GM13977 (cell line): ENCODE data around the gene REEP3.

Experiments used
- DNase-seq: peaks from one replicate; pipeline ENCODE4 v3.0.0; 2012; ENCODE audit warnings: low spot score
- CTCF ChIP-seq: IDR thresholded peaks from 2 replicates; pipeline ENCODE4 v1.5.1; 2012; ENCODE audit warnings: mild to moderate bottlenecking, control low read depth; ENCODE audit not compliant: insufficient read depth; ENCODE audit errors: extremely low read depth, missing control alignments
- in situ Hi-C: fragments of 300-500 bp; cut with MboI; formaldehyde crosslinking; loops from one replicate; pipeline ENCODE4 v1.12.0; 2022; ENCODE audit warnings: low sequenced_read_pairs, low pct_unique_long_range_greater_than_20kb, mixed read lengths, inconsistent platforms; ENCODE audit not compliant: unreplicated experiment

Gene REEP3

GRCh38 chr10:63520500-63521415 lies at the start of gene REEP3:
Gene REEP3 (plus strand): TSS chr10:63521401. CDS start chr10:63521546, 145 bp downstream.
- in situ Hi-C loops = no loop called here
- no peak for TF ChIP-seq CTCF
- peak; percentile 88 for DNase-seq

- TF ChIP-seq CTCF = no peak
- in situ Hi-C loops = no loop called here
- DNase-seq = no peak
These were observed 46.7 kb upstream of the REEP3 start for GRCh38 chr10:63474488-63474887.

- in situ Hi-C loops = no loop called here
- no peak for TF ChIP-seq CTCF
- no peak for DNase-seq
These were observed 43.3 kb upstream of the REEP3 start for GRCh38 chr10:63477927-63478326.

- TF ChIP-seq CTCF = no peak
- in situ Hi-C loops = no loop called here
- DNase-seq = no peak
These were observed 42.6 kb upstream of the REEP3 start for GRCh38 chr10:63478564-63478963.

- DNase-seq = no peak
- in situ Hi-C loops = no loop called here
- TF ChIP-seq CTCF = no peak
These were observed 41.0 kb upstream of the REEP3 start for GRCh38 chr10:63480237-63480636.

- no peak for DNase-seq
- TF ChIP-seq CTCF = no peak
- in situ Hi-C loops = no loop called here
These were observed 39.3 kb upstream of the REEP3 start for GRCh38 chr10:63481815-63482421.
